Rectal smooth muscle tissue (tissue), 1 donor: ENCODE measurements around the gene NUFIP1.
"Not testable (repeated sequence)": the region's sequence is repeated elsewhere in the genome, so short reads cannot be mapped to it uniquely, and the experiment has no call there.

ENCODE experiments used
- H3K27ac ChIP-seq: one replicate; pipeline ENCODE4 v1.7.0; 2013; ENCODE audit warnings: low read depth, low read length, inconsistent platforms
- H3K27me3 ChIP-seq: one replicate; pipeline ENCODE4 v1.7.0; 2013; ENCODE audit warnings: low read length; ENCODE audit not compliant: control insufficient read depth, insufficient read depth
- H3K36me3 ChIP-seq: one replicate; pipeline ENCODE4 v1.7.0; 2013; ENCODE audit warnings: low read length; ENCODE audit not compliant: control insufficient read depth, insufficient read depth
- H3K4me1 ChIP-seq: one replicate; pipeline ENCODE4 v1.7.0; 2013; ENCODE audit warnings: low read length; ENCODE audit not compliant: control insufficient read depth, insufficient read depth
- H3K4me3 ChIP-seq: one replicate; pipeline ENCODE4 v1.7.0; 2013; ENCODE audit warnings: low read length
- H3K9ac ChIP-seq: one replicate; pipeline ENCODE4 v1.7.0; 2013; ENCODE audit warnings: low read length

NUFIP1 gene

GRCh38 chr13:44989071-44989889 is at the start of gene NUFIP1, which contains the start of gene GPALPP1:
NUFIP1 (minus strand) TSS chr13:44989471; CDS start chr13:44989436, 35 bp downstream.
GPALPP1 (plus strand) TSS chr13:44989538; CDS start chr13:44989655, 117 bp downstream.
- Histone ChIP-seq H3K4me1 (peaks cover 18% of the 10 kb centered on the region), H3K27ac (peak within 1 kb of the TSS; percentile 84), H3K27me3 (no peaks in the 10 kb centered on the region), H3K9ac (peak within 1 kb of the TSS; percentile 64), H3K4me3 (peak within 1 kb of the TSS; percentile 86), H3K36me3 (peaks cover 3% of the 10 kb centered on the region)

GRCh38 chr13:45036206-45036605 is 46.9 kb upstream of the NUFIP1 start:
- Histone ChIP-seq H3K27me3 (no peaks in the 10 kb centered on the region), H3K36me3 (no peaks in the 10 kb centered on the region)

GRCh38 chr13:45034342-45034741 is 45.1 kb upstream of the NUFIP1 start:
- no peak overlapping the region for H3K27ac ChIP-seq
- no peak overlapping the region for H3K4me3 ChIP-seq
- no peak overlapping the region for H3K9ac ChIP-seq
- H3K4me1 ChIP-seq = no peaks in the 10 kb centered on the region
- H3K36me3 ChIP-seq = no peaks in the 10 kb centered on the region
- H3K27me3 ChIP-seq = no peaks in the 10 kb centered on the region

More at GRCh38 chr13:45036206-45036605, 46.9 kb upstream of the NUFIP1 start:
- Histone ChIP-seq H3K4me3 (no peak overlapping the region), H3K4me1 (no peaks in the 10 kb centered on the region), H3K27ac (no peak overlapping the region), H3K9ac (no peak overlapping the region)

GRCh38 chr13:45024847-45025246 is 35.6 kb upstream of the NUFIP1 start:
- Histone ChIP-seq H3K27me3 (no peaks in the 10 kb centered on the region), H3K27ac (no peak overlapping the region), H3K4me3 (no peak overlapping the region), H3K4me1 (no peaks in the 10 kb centered on the region), H3K9ac (no peak overlapping the region), H3K36me3 (peaks cover 6% of the 10 kb centered on the region)

GRCh38 chr13:45021250-45021649 is 32.0 kb upstream of the NUFIP1 start:
- Histone ChIP-seq H3K4me1 (no peaks in the 10 kb centered on the region), H3K36me3 (peaks cover 4% of the 10 kb centered on the region), H3K27me3 (no peaks in the 10 kb centered on the region), H3K27ac (no peak overlapping the region), H3K9ac (no peak overlapping the region), H3K4me3 (no peak overlapping the region)

GRCh38 chr13:45019981-45020380 is 30.7 kb upstream of the NUFIP1 start:
- not testable (repeated sequence) for H3K4me3 ChIP-seq, H3K27me3 ChIP-seq, H3K4me1 ChIP-seq, H3K9ac ChIP-seq, H3K27ac ChIP-seq, H3K36me3 ChIP-seq

GRCh38 chr13:45016792-45017425 is 27.6 kb upstream of the NUFIP1 start:
- H3K27ac ChIP-seq = no peak overlapping the region
- H3K9ac ChIP-seq = no peak overlapping the region
- H3K4me3 ChIP-seq = no peak overlapping the region
- H3K27me3 ChIP-seq = no peaks in the 10 kb centered on the region
- H3K36me3 ChIP-seq = peaks cover 8% of the 10 kb centered on the region
- no peaks in the 10 kb centered on the region for H3K4me1 ChIP-seq

- Histone ChIP-seq H3K4me1 (no peaks in the 10 kb centered on the region), H3K36me3 (peaks cover 10% of the 10 kb centered on the region), H3K27me3 (no peaks in the 10 kb centered on the region), H3K4me3 (no peak overlapping the region), H3K9ac (no peak overlapping the region), H3K27ac (no peak overlapping the region)
Observed at GRCh38 chr13:45015300-45015699, 26.0 kb upstream of the NUFIP1 start.

- no peak overlapping the region for H3K27ac ChIP-seq
- H3K27me3 ChIP-seq = no peaks in the 10 kb centered on the region
- H3K4me3 ChIP-seq = no peak overlapping the region
- peaks cover 15% of the 10 kb centered on the region for H3K36me3 ChIP-seq
- H3K9ac ChIP-seq = no peak overlapping the region
- H3K4me1 ChIP-seq = no peaks in the 10 kb centered on the region
Observed at GRCh38 chr13:45011198-45011597, 21.9 kb upstream of the NUFIP1 start.

GRCh38 chr13:45007823-45008222 is 18.6 kb upstream of the NUFIP1 start:
- no peak overlapping the region for H3K9ac ChIP-seq
- H3K27me3 ChIP-seq = no peaks in the 10 kb centered on the region
- H3K36me3 ChIP-seq = peaks cover 11% of the 10 kb centered on the region
- no peak overlapping the region for H3K27ac ChIP-seq
- no peak overlapping the region for H3K4me3 ChIP-seq
- no peaks in the 10 kb centered on the region for H3K4me1 ChIP-seq

GRCh38 chr13:45007225-45007624 is 18.0 kb upstream of the NUFIP1 start:
- no peak overlapping the region for H3K27ac ChIP-seq
- no peaks in the 10 kb centered on the region for H3K4me1 ChIP-seq
- peaks cover 11% of the 10 kb centered on the region for H3K36me3 ChIP-seq
- H3K9ac ChIP-seq = no peak overlapping the region
- H3K27me3 ChIP-seq = no peaks in the 10 kb centered on the region
- H3K4me3 ChIP-seq = no peak overlapping the region

- H3K4me3 ChIP-seq = no peak overlapping the region
- no peak overlapping the region for H3K9ac ChIP-seq
- H3K4me1 ChIP-seq = no peaks in the 10 kb centered on the region
- H3K36me3 ChIP-seq = no peaks in the 10 kb centered on the region
- no peaks in the 10 kb centered on the region for H3K27me3 ChIP-seq
- H3K27ac ChIP-seq = no peak overlapping the region
Observed at GRCh38 chr13:45004096-45004495, 14.8 kb upstream of the NUFIP1 start.
